ENCODE measurements around the gene LHX3. TPM values are rescaled to one million over a fixed set of nuclear protein-coding genes. Genes with fewer than 3 reads are reported as not detected.

Gene LHX3
- total RNA-seq, 2 experiments from 2014 or later: 0.11 to 0.16 TPM

DNA sequence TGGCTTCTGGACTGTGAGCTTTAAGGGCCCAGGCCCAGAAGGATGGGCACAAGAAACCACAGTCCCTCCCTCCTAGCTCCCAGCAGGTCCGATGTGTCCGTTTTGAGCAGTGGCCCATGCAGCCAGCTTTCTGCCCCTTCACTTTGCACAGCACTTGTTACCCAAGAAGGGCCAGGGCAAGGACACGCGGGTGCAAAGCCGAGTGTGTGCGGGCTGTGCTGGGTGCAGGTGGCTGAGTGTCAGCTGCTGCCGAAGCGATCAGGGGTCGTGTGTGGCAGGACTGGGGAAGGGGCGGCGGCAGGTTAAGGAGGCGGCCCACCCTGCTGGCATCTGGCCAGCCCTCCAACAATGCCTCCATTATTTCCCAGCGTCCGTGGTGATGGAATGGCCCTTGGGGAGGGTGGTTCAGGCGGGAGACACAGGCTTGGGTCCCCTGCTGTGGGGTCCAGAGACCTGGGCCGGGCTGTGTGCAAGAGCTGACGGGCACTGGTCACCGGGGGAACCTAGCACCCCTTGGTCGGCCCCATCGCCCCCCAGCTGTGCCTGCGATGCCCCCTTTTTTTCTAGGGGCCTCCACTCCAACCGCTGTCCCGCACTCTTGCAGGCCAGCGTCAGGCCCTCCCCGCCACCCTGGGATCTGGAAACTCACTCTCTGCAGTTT lies 653 bp downstream of the LHX3 start:
- Histone ChIP-seq H3K36me3 (ENCODE audit: insufficient read depth, low read length) (peaks cover 8% of the 10 kb centered on the region), H3K27ac (ENCODE audit: low read depth in 1 of 2, low read length in 2 of 2) (no peak overlapping the region), H3K9me3 (ENCODE audit: control insufficient read depth in 1 of 2, insufficient read depth in 1 of 2, low read length in 2 of 2) (peaks cover 0 to 51% of the 10 kb centered on the region in 2 experiments), H3K4me1 (ENCODE audit: insufficient read depth, low read length) (no peaks in the 10 kb centered on the region), H3K27me3 (ENCODE audit: control insufficient read depth in 1 of 2, insufficient read depth in 2 of 2, low read length in 2 of 2) (peaks cover 41 to 43% of the 10 kb centered on the region in 2 experiments), H3K4me3 (ENCODE audit: low read length) (no peak overlapping the region)
- Mint-ChIP-seq H3K9me3 (no peaks in the 10 kb centered on the region), H3K27ac (no peak overlapping the region), H3K36me3 (ENCODE audit: low read depth) (peaks cover 26% of the 10 kb centered on the region), H3K27me3 (peaks cover 28% of the 10 kb centered on the region), H3K4me3 (no peak overlapping the region), H3K4me1 (ENCODE audit: low read depth) (no peaks in the 10 kb centered on the region)
- ChIA-PET CTCF (no interaction called here), POLR2A (no interaction called here)
- DNase-seq: no peak
- no peak for ATAC-seq (ENCODE audit: poor library complexity)
- intact Hi-C loops (cut with DNase I, micrococcal nuclease): no loop called here
- TF ChIP-seq, protein P1, sequence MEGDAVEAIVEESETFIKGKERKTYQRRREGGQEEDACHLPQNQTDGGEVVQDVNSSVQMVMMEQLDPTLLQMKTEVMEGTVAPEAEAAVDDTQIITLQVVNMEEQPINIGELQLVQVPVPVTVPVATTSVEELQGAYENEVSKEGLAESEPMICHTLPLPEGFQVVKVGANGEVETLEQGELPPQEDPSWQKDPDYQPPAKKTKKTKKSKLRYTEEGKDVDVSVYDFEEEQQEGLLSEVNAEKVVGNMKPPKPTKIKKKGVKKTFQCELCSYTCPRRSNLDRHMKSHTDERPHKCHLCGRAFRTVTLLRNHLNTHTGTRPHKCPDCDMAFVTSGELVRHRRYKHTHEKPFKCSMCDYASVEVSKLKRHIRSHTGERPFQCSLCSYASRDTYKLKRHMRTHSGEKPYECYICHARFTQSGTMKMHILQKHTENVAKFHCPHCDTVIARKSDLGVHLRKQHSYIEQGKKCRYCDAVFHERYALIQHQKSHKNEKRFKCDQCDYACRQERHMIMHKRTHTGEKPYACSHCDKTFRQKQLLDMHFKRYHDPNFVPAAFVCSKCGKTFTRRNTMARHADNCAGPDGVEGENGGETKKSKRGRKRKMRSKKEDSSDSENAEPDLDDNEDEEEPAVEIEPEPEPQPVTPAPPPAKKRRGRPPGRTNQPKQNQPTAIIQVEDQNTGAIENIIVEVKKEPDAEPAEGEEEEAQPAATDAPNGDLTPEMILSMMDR (IDR thresholded peaks at IDR 0.05): no peak

DNA sequence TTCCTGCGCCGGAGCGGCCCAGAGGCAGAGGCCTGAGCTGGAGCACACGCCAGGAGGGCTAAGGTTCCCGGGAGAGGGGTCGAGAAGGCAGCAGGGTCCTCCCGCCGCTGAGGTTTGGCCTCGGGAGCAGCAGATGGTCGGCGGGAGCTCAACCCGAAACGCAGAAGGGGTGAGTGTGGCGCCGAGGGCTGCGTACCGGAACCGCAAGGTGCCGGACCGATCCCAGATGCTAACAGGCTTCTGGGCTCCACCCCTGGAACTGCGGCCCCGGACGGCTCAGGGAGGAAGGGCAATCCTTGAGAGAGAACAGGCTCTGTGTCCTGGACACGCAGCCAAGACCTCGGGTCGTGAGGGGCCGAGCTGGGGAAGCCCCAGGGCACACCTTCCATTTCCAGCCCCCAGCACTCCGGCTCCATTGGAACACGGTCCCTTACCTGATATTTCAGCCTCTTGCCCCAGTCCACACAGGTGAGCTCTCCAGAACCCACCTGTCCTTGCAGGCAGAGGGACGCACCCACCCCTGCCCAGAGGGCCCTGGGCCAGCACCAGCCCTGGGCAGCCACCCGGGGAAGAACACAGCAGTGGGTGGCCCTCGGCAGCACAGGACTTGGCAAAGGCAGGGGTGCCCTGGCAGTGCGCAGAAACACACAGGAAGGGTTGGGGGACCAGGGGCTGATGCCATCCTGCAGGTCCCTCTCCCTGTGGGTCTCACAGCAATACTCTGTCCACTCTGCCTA lies 1.4 kb downstream of the LHX3 start:
- no peaks in the 10 kb centered on the region for H3K4me1 ChIP-seq (ENCODE audit: insufficient read depth, low read length)
- Mint-ChIP-seq H3K36me3 (ENCODE audit: low read depth) (peaks cover 20% of the 10 kb centered on the region), H3K27me3 (peaks cover 28% of the 10 kb centered on the region), H3K4me3 (no peak overlapping the region), H3K9me3 (no peaks in the 10 kb centered on the region), H3K27ac (no peak overlapping the region), H3K4me1 (ENCODE audit: low read depth) (no peaks in the 10 kb centered on the region)
- no peak overlapping the region for H3K27ac ChIP-seq (ENCODE audit: low read depth in 1 of 2, low read length in 2 of 2)
- ChIA-PET CTCF (no interaction called here), POLR2A (no interaction called here)
- TF ChIP-seq, protein P1 (IDR thresholded peaks at IDR 0.05): no peak
- H3K9me3 ChIP-seq (ENCODE audit: control insufficient read depth in 1 of 2, insufficient read depth in 1 of 2, low read length in 2 of 2): peaks cover 0 to 52% of the 10 kb centered on the region in 2 experiments
- no peak for ATAC-seq (ENCODE audit: poor library complexity)
- DNase-seq: no peak
- intact Hi-C loops (cut with DNase I, micrococcal nuclease): no loop called here
- H3K36me3 ChIP-seq (ENCODE audit: insufficient read depth, low read length): peaks cover 2% of the 10 kb centered on the region
- H3K27me3 ChIP-seq (ENCODE audit: control insufficient read depth in 1 of 2, insufficient read depth in 2 of 2, low read length in 2 of 2): peaks cover 44% of the 10 kb centered on the region in 2 experiments
- no peak overlapping the region for H3K4me3 ChIP-seq (ENCODE audit: low read length)

GRCh38 chr9:136202454-136203407 lies 2.2 kb downstream of the LHX3 start:
- H3K4me3 Mint-ChIP-seq: no peak overlapping the region
- H3K9me3 ChIP-seq (ENCODE audit: control insufficient read depth in 1 of 2, insufficient read depth in 1 of 2, low read length in 2 of 2): peaks cover 0 to 54% of the 10 kb centered on the region in 2 experiments
- H3K4me1 Mint-ChIP-seq (ENCODE audit: low read depth): no peaks in the 10 kb centered on the region
- no peak overlapping the region for H3K27ac ChIP-seq (ENCODE audit: low read depth in 1 of 2, low read length in 2 of 2)
- no peak overlapping the region for H3K4me3 ChIP-seq (ENCODE audit: low read length)
- H3K27ac Mint-ChIP-seq: no peak overlapping the region
- H3K9me3 Mint-ChIP-seq: no peaks in the 10 kb centered on the region
- CTCF ChIA-PET: no interaction called here
- H3K27me3 Mint-ChIP-seq: peaks cover 36% of the 10 kb centered on the region
- ATAC-seq (ENCODE audit: poor library complexity): no peak
- POLR2A ChIA-PET: no interaction called here
- no peaks in the 10 kb centered on the region for H3K36me3 ChIP-seq (ENCODE audit: insufficient read depth, low read length)
- intact Hi-C loops (cut with DNase I, micrococcal nuclease): no loop called here
- TF ChIP-seq, protein P1 (IDR thresholded peaks at IDR 0.05): no peak
- H3K27me3 ChIP-seq (ENCODE audit: control insufficient read depth in 1 of 2, insufficient read depth in 2 of 2, low read length in 2 of 2): peaks cover 53% of the 10 kb centered on the region in 2 experiments
- no peaks in the 10 kb centered on the region for H3K4me1 ChIP-seq (ENCODE audit: insufficient read depth, low read length)
- peaks cover 14% of the 10 kb centered on the region for H3K36me3 Mint-ChIP-seq (ENCODE audit: low read depth)
- no peak for DNase-seq
